OCI-LY7 (cell line): ENCODE results near the gene FUT2.

Experiments used
- CTCF ChIP-seq: fragments of 200-600 bp; sonication (generic); conservative IDR thresholded peaks from 2 replicates; pipeline ENCODE4 v1.5.1; 2014; ENCODE audit warnings: mild to moderate bottlenecking, antibody characterized with exemption, low read length, moderate library complexity, mixed read lengths
- EZH2phosphoT487 ChIP-seq: fragments of 200-600 bp; sonication (generic); IDR thresholded peaks from 2 replicates; pipeline ENCODE4 v1.6.1; 2018; ENCODE audit warnings: low read depth, borderline replicate concordance, mild to moderate bottlenecking, mixed run types, antibody characterized with exemption, low read length, moderate library complexity, mixed read lengths

DNA sequence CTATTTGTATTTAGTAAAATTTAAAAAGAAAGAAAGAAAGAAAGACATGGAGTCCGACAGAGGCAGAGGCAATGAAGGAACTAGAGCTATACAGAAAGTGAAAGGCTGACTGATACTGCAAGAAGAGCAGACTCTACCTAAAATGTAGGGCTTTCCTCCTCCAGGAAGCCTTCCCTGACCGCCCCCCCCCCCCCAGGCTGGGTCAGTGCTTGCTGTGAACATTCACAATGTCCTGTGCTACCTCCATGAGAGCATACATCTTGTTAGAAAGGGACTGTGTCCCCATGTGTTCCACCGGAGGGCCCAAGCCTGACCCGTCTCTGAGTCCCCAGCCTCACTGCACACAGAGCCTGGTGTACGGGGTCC is 44.1 kb upstream of the FUT2 start:
- TF ChIP-seq CTCF (no peak), EZH2phosphoT487 (no peak)
